Esophagus squamous epithelium (tissue), 4 donors: ENCODE measurements around the gene HSFX2.
"Not testable (repeated sequence)": the region's sequence is repeated elsewhere in the genome, so short reads cannot be mapped to it uniquely, and the experiment has no call there.

Experiments
- CTCF ChIP-seq, 6 experiments: fragments of 450-650 bp in 4 of 6; fragments of 200-600 bp in 2 of 6; sonication (generic) in 2 of 6; IDR thresholded peaks; one replicate each; pipeline ENCODE4 v1.5.1; 2016 to 2019; ENCODE audit warnings: antibody characterized with exemption in 6 of 6, mild to moderate bottlenecking in 4 of 6, moderate library complexity in 4 of 6
- POLR2A ChIP-seq, 4 donors: fragments of 450-650 bp; IDR thresholded peaks; one replicate each; pipeline ENCODE4 v1.6.1; 2017; ENCODE audit warnings: antibody characterized with exemption in 4 of 4, mild to moderate bottlenecking in 4 of 4, moderate library complexity in 3 of 4

GRCh38 chrX:149551939-149552248 is 43.2 kb downstream of the HSFX2 start:
- not testable (repeated sequence) for TF ChIP-seq CTCF, POLR2A (IDR thresholded peaks at IDR 0.05)
